HepG2 (cell line): ENCODE data around the gene CLCNKA. TPM values are rescaled to one million over a fixed set of nuclear protein-coding genes. Genes with fewer than 3 reads are reported as not detected.

Source experiments
- ATAC-seq: fragments of 200-7000 bp; cut with Tn5 transposase; 3 replicates; pipeline ENCODE4 v1.9.1; 2020; ENCODE audit warnings: mild to moderate bottlenecking, moderate library complexity
- BruUV-seq: library from RNA; stranded (reverse); fragments of 400-500 nt; replicated peaks from 2 replicates; lab custom pipeline; 2021; lab: Mats Ljungman, UMichigan
- CTCF ChIA-PET: fragments of 300-600 bp; formaldehyde crosslinking; extraction: SDS; loops from one replicate; lab custom pipeline; 2021; ENCODE audit warnings: low total read pairs, inconsistent platforms, low intra/inter-chr PET ratio; lab: Yijun Ruan, JAX
- POLR2A ChIA-PET: fragments of 350-600 bp; sonication (Branson Sonifier 250); formaldehyde crosslinking; loops from one replicate; lab custom pipeline; 2020; ENCODE audit warnings: antibody characterized with exemption, inconsistent platforms; lab: Yijun Ruan, JAX
- DNase-seq: peaks from one replicate; pipeline ENCODE4 v3.0.0-alpha.2; 2015; ENCODE audit warnings: low spot score
- FAIRE-seq: peaks from 3 replicates; lab custom pipeline; 2011; peaks lifted over from hg19 to GRCh38; lab: Jason Lieb, UNC
- H2AFZ ChIP-seq: one replicate; pipeline ENCODE4 v1.6.1; 2011; ENCODE audit warnings: low read length, inconsistent platforms
- H3K27ac ChIP-seq: fragments of 300-600 bp; 3 replicates; pipeline ENCODE4 v1.8.0; 2011; ENCODE audit warnings: mixed run types, mild to moderate bottlenecking, mixed read lengths, low read length, inconsistent platforms; ENCODE audit not compliant: insufficient read depth; ENCODE audit errors: extremely low read length
- H3K27me3 ChIP-seq, 2 experiments: fragments of 200-600 bp in 1 of 2; 2 replicates in 1 of 2; 3 replicates in 1 of 2; pipeline versions ENCODE4 v1.6.0 to v1.8.0; 2011; ENCODE audit warnings: low read length in 2 of 2, mild to moderate bottlenecking in 2 of 2, moderate library complexity in 2 of 2, inconsistent platforms in 1 of 2; ENCODE audit not compliant: insufficient read depth in 2 of 2, control insufficient read depth in 1 of 2
- H3K36me3 ChIP-seq, 2 experiments: fragments of 200-600 bp in 1 of 2; replicated peaks in 1 of 2; 2 replicates in 1 of 2; 3 replicates in 1 of 2; pipeline versions ENCODE4 v1.5.1 to v1.8.0; 2011; ENCODE audit warnings: low read length in 2 of 2, inconsistent platforms in 1 of 2; ENCODE audit not compliant: insufficient read depth in 2 of 2, control insufficient read depth in 1 of 2
- H3K4me1 ChIP-seq: 2 replicates; pipeline ENCODE4 v1.5.1; 2012; ENCODE audit warnings: low read length, inconsistent platforms; ENCODE audit not compliant: insufficient read depth
- H3K4me2 ChIP-seq: 2 replicates; pipeline ENCODE4 v1.6.0; 2011; ENCODE audit warnings: low read depth, low read length, inconsistent platforms
- H3K4me3 ChIP-seq, 3 experiments: fragments of 200-600 bp in 1 of 3; sonication (generic), shearing (Covaris generic) in 1 of 3; replicated peaks in 1 of 3; 2 replicates each; pipeline ENCODE4 v1.5.1; 2011 to 2016; ENCODE audit warnings: low read length in 3 of 3, inconsistent platforms in 2 of 3, low read depth in 2 of 3, mild to moderate bottlenecking in 2 of 3, control low read depth in 1 of 3, mixed read lengths in 1 of 3; ENCODE audit not compliant: insufficient read depth in 1 of 3
- H3K79me2 ChIP-seq: one replicate; pipeline ENCODE4 v1.6.1; 2011; ENCODE audit warnings: low read length, inconsistent platforms; ENCODE audit not compliant: insufficient read depth
- H3K9ac ChIP-seq: 2 replicates; pipeline ENCODE4 v1.6.0; 2011; ENCODE audit warnings: mild to moderate bottlenecking, low read depth, low read length, inconsistent platforms; ENCODE audit not compliant: insufficient read depth
- H3K9me3 ChIP-seq: 2 replicates; pipeline ENCODE4 v1.5.1; 2012; ENCODE audit warnings: mild to moderate bottlenecking, low read length
- H4K20me1 ChIP-seq: 2 replicates; pipeline ENCODE4 v1.6.0; 2011; ENCODE audit warnings: inconsistent platforms, mild to moderate bottlenecking, low read length, moderate library complexity; ENCODE audit not compliant: insufficient read depth
- CTCF ChIP-seq: sonication (generic); formaldehyde crosslinking; IDR thresholded peaks from 2 replicates; pipeline ENCODE4 v1.5.0; 2020; ENCODE audit warnings: mild to moderate bottlenecking, missing genetic modification reagents, moderate library complexity
- HMGXB4 ChIP-seq, 2 experiments: sonication (generic) in 1 of 2; formaldehyde crosslinking in 1 of 2; IDR thresholded peaks; 2 replicates each; pipeline versions ENCODE4 v1.4.0 to v1.6.1; 2018 to 2020; ENCODE audit warnings: missing genetic modification reagents in 2 of 2, borderline replicate concordance in 1 of 2, low read depth in 1 of 2, mild to moderate bottlenecking in 1 of 2, missing biosample characterization in 1 of 2
- HNRNPL ChIP-seq: fragments of 200-400 bp; formaldehyde crosslinking; IDR thresholded peaks from 2 replicates; pipeline ENCODE4 v1.6.1; 2017; ENCODE audit warnings: mild to moderate bottlenecking, low read depth, low read length
- XRCC5 ChIP-seq: fragments of 200-400 bp; formaldehyde crosslinking; optimal IDR thresholded peaks from 2 replicates; pipeline ENCODE3; 2017; ENCODE audit warnings: mild to moderate bottlenecking, low read length
- ZBTB4 ChIP-seq: sonication (generic); formaldehyde crosslinking; IDR thresholded peaks from 2 replicates; pipeline ENCODE4 v1.4.0; 2020; ENCODE audit warnings: missing genetic modification reagents, mild to moderate bottlenecking, borderline replicate concordance
- ZFX ChIP-seq: sonication (generic); formaldehyde crosslinking; IDR thresholded peaks from 2 replicates; pipeline ENCODE4 v1.4.0; 2020; ENCODE audit warnings: mild to moderate bottlenecking, low read depth, missing genetic modification reagents, moderate library complexity
- ZNF687 ChIP-seq: sonication (generic); formaldehyde crosslinking; IDR thresholded peaks from 2 replicates; pipeline ENCODE4 v1.5.1; 2020; ENCODE audit warnings: mild to moderate bottlenecking, missing genetic modification reagents, moderate library complexity
- ZNF768 ChIP-seq: sonication (generic); formaldehyde crosslinking; IDR thresholded peaks from 2 replicates; pipeline ENCODE4 v1.4.0; 2020; ENCODE audit warnings: missing genetic modification reagents
- WGBS: methylation state at CpG from one replicate; pipeline ENCODE4 v1.1.6; 2017; ENCODE audit warnings: low lambda C conversion rate; 5-methylcytosine and 5-hydroxymethylcytosine counted together
- in situ Hi-C: cut with HindIII; loops from 2 replicates; pipeline ENCODE4 v1.10.0; 2017; ENCODE audit warnings: low pct_unique_long_range_greater_than_20kb; ENCODE audit not compliant: extremely low pct_ligation_motif_present
- intact Hi-C: fragments of 100-400 bp; cut with micrococcal nuclease; formaldehyde crosslinking; loops from one replicate; pipeline ENCODE4 v1.10.0; 2022; ENCODE audit not compliant: unreplicated experiment
- polyA plus RNA-seq, 8 experiments: library from polyadenylated mRNA; depleted of rRNA in 3 of 8; stranded (reverse) in 7 of 8; unstranded in 1 of 8; fragments of >200 nt; fragmentation: Illumina TruSeq in 4 of 8; extraction: Trizol in 4 of 8; gene quantifications; 2 replicates each; pipeline versions ENCODE4 v1.2.1 to v1.2.3, GENCODE V29; 2011 to 2016; ENCODE audit warnings: low read depth in 4 of 8, missing spikeins in 1 of 8, mixed read lengths in 1 of 8; ENCODE audit not compliant: insufficient read depth in 1 of 8
- total RNA-seq, 5 experiments: library from RNA; depleted of rRNA; stranded (reverse); fragments of >200 nt; fragmentation: Illumina TruSeq; extraction: Trizol; gene quantifications; 2 replicates each; pipeline ENCODE4 v1.2.3, GENCODE V29; 2016; ENCODE audit warnings: low read depth in 1 of 5

CLCNKA gene
- total and polyA plus RNA-seq, 2 of the 13 experiments (the other 11 are each of a cell fraction or from before 2014, with no cell fraction given), result 0.03 TPM; not detected in 1

- Histone ChIP-seq H2AFZ (no peak overlapping the region), H3K27me3 (peaks cover 5 to 28% of the 10 kb centered on the region in 2 experiments; a peak in 3 of 5 replicates), H4K20me1 (no peaks in the 10 kb centered on the region; the same call in 1 of the 2 replicates), H3K36me3 (no peaks in the 10 kb centered on the region), H3K27ac (no peak overlapping the region), H3K4me1 (peaks cover 19% of the 10 kb centered on the region), H3K9me3 (no peaks in the 10 kb centered on the region), H3K79me2 (no peaks in the 10 kb centered on the region), H3K9ac (no peak overlapping the region), H3K4me3 (peak overlapping the region in 1 of 3 experiments; percentile 23; a peak in 1 of 6 replicates), H3K4me2 (peak overlapping the region; percentile 42; the same call in 1 of the 2 replicates)
- FAIRE-seq (peak; percentile 65), ATAC-seq (peak; percentile 84), DNase-seq (peak; percentile 77)
- POLR2A ChIA-PET, result no interaction called here
- CTCF ChIA-PET, result interaction anchor here (1.3 to 2.8 kb wide), 2 partner anchors 23 to 47 kb away, joined by 3 to 35 read pairs; no protein-coding TSS in a partner anchor
- WGBS, result 14% methylated on average over 10 of the region's 18 CpGs
- no TSS peak for BruUV-seq
- intact Hi-C loops (loop anchor here (1.0 to 2.0 kb wide), 2 partner anchors 23 to 47 kb away; no protein-coding TSS in a partner anchor), in situ Hi-C loops (no loop called here)
- TF ChIP-seq ZBTB4 (CRISPR knock-in tag) (0 out of 2 replicates have a peak, but pooled peaks have one; percentile 28), ZNF687 (CRISPR knock-in tag) (peak; percentile 30; the same call in 1 of the 2 replicates), HNRNPL (no peak), CTCF (CRISPR knock-in tag) (peak; percentile 85), HMGXB4 (CRISPR knock-in tag; IDR thresholded peaks at IDR 0.05; ENCODE audit: borderline replicate concordance in 1 of 2, low read depth in 1 of 2) (0 out of 4 replicates have a peak, but pooled peaks of 1 of the 2 experiments have one; percentile 33), ZFX (0 out of 2 replicates have a peak, but pooled peaks have one; percentile 16), XRCC5 (peak; percentile 38), ZNF768 (CRISPR knock-in tag) (peak; percentile 48; the same call in 1 of the 2 replicates)
Observed at GRCh38 chr1:16055613-16056520, 34.0 kb downstream of the CLCNKA start.
